Left kidney (tissue), 2 donors: Measurements from ENCODE around the gene CDC42BPB. TPM values are rescaled to one million over a fixed set of nuclear protein-coding genes. Genes with fewer than 3 reads are reported as not detected.

Experiments
- DNase-seq: peaks from one replicate; pipeline ENCODE4 v3.0.0-alpha.2; 2013
- polyA plus RNA-seq: library from polyadenylated mRNA; unstranded; fragments of 120-200 nt; gene quantifications from one replicate; pipeline ENCODE4 v1.2.1, GENCODE V29; 2013; ENCODE audit not compliant: insufficient read length

CDC42BPB gene
- polyA plus RNA-seq, 1 donor = 88.6 TPM

DNA sequence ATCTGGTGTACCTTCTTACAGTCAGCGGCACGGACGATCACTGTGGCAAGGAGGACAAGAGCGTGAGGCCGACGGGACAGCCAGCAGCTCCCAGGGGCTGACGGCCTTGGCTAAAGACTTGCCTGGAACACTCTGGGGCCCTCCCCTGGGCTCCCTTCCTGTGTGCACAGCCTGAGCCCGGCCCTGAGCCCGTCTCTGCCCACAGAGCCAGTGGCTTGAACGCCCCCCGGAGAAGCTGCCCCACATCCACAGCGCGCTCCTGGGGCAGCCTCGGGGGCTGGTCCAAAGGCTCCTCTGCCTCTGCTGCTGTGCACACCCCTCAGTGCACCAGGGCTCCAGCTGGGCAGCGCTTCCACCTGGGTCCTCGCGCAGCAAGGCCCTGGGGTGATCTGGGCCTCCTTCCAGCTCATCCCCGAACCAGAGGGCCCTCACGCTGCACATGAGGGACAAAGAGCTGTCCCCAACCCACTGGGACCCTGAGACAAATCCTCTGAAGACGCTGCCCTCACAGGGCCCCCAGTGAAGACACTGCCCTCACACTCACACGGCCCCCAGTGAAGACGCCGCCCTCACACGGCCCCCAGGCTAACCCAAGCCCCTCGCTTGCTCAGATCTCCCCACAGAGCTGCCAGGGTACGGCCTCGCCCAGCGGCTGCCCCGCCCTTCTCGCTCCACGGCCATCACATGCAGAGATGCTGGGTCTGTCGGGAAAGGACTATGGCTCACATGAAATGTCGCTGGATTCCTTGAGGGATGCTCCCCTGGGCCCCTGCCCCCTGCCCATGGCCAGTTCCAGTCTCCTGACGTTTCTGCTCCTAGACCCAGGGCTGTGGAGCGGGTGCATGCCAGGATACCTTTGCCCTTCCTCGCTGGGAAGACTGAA lies 112.7 kb downstream of the CDC42BPB start:
- no peak for DNase-seq

GRCh38 chr14:102943979-102944378 lies 113.4 kb downstream of the CDC42BPB start:
- DNase-seq = no peak

DNA sequence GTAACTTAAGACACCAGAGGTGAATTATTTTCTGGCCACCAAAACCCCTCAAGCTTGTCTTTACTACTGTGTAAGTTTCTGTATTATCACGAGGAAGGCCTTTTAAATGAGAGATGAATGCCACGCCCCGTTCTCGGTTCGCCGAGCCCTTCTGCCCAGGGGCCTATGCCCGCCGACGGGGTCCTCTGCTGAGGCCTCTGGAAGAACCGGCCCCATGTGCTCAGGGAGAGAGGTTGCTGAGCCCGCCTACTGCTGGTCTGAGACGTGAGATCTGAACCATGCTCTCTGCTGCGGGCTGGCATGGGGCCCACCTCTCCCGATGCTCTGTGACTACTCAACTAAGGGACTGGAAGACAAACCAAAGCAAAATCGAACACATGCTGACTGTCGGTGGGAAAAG lies 113.9 kb downstream of the CDC42BPB start:
- no peak for DNase-seq

- no peak for DNase-seq
Measured at GRCh38 chr14:102942069-102942468, 115.3 kb downstream of the CDC42BPB start.

- DNase-seq = no peak
Measured at GRCh38 chr14:102941419-102942011, 115.8 kb downstream of the CDC42BPB start.

DNA sequence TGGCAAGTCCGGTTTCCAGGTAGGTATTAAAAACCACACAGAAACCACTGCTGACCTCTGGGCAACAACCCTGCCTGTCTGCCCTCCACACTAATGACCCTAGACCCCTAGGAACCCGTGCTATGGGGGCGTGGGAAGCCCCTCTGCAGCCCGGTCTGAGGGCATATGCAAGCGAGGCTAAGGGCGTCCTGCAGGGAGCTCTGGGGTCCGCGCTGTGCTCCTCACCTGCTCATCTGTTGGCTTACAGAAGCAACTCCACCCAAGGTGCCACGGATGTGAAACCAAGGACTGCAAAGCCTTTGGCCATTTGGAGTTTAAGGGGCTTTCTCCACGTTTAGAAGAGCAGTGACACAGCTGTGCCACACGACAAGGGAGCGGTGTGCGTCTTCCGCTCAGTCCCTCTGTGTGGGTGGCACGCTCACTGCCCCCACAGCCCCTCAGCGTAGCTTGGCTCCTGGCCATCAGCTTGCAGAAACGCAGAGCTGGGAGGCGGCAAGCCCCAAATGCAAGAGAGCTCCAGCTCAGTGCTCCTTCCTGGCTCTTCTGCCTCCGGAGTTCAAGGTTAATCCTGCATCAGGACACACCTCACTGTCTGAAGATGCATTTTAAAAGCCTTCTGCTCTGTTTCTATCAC lies 116.5 kb downstream of the CDC42BPB start:
- DNase-seq = no peak

DNA sequence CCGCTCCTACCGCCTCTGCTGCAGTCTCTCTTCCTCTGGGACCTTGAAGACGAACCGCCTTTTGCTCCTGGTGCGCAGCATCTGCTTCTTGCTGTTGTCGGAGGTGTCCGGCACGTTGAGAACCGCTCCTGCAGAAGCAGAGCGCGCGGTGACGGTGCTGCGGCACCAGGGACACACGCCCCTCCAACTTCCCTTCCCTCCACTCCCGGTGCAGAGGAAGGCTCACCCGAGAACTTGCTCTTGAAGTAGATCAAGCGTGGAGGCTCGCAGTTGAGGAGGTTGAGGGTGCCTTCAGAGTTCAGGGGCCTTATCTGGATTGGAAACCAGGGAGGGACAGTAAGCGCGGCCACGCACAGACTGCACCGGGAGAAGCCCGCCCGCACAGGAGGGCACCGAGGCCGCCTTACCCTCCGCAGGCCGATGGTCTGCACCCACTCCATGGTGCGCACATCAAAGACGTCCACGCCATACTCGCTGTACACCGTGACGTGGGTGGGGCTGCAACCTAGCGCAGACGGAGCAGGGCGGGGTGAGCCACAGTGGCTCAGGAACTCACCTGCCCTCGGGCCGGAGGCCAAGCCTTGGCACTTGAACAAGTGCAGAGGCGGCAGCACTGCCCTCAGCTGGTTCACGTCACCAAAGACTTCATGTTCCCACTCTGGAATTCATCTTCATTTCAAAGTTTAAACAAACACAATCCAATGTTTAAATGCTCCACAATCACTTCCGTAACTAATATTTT lies 117.4 kb downstream of the CDC42BPB start:
- DNase-seq = no peak

DNA sequence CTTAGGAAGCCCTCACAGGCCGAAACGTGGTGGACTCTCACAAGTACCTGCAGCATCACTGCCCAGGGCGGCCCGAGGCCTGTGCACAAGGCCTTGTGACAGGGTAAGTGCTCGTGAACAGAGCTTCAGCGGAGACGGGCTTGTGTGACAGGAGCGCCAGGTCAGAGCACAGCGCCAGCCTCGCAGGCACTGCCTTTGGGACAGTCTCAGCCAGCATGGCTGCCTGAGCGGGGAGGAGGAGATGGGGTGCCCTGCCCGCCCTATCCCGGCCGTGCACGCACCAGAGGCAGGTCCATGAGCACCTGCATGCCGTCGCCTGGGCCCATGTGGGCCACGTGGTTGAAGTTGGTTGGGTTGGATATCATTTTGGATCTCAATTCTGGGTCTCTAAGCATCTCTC lies 118.0 kb downstream of the CDC42BPB start:
- DNase-seq = no peak

- DNase-seq = no peak
Measured at GRCh38 chr14:102938191-102938590, 119.2 kb downstream of the CDC42BPB start.

DNA sequence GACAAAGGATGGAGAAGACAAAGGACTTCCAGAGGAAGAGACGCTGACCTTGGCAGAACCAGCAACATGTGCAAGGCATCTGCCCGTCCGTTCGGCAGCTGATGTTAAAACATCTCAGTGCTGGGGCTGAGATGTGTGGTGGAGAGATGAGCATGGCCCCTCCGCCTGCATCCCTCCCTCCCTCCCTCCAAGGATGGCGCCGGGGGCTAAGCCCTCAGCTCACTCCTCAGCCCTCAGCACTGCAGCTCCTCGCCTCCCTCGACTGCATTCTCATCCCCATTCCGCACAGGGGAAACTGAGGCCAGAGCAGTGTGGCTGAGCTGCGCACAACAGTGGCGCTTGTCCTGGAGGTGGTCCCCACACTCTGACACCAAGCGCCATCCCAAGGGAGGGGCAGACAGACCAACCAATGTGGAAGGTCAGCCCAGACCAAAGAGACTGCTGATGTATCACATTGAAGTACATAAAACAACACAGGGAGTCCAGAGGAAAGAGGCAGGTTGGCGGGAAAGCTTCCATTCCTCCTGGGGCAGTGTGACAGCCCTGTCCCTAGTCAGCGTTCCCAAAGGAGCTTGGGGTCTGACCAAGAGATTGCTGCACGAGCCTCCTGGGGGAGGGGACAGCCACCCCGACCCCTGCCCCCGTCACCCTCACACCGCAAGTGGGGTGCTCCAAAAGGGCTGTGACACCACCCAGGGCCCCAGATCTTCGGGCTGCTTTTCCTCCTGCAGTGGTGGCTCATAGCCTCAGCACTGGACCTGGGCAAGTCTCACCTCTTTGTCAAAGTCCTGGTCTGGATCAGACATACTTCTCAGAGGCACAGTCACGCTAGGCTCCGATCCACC lies 119.8 kb downstream of the CDC42BPB start:
- no peak for DNase-seq

GRCh38 chr14:102935756-102936155 lies 121.6 kb downstream of the CDC42BPB start:
- no peak for DNase-seq

DNA sequence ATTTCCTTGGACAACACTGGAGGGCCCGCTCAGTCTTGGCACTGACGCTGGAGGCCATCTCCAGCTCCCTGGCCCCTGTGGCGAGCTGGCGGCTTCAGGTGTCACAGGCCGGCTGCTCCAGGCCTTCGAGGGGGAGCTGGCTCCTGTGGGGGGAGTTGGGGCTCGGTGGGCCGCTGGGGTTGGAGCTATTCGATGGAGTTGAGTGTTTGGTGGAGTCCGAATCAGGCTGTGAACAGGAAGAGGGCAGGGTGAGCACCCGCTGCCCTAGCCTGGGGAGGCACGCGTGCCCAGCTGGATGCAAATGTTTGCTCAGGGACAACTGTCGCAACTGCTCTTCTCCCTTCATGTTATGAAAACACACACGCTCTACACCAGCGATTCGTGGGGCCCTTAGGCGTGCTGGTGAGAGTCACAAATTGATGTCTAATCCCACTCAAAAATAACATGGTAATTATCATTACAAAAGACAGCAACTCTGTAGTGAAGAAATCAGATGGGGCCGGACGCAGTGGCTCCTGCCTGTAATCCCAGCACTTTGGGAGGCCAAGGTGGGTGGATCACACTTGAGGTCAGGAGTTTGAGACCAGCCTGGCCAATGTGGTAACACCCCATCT lies 123.6 kb downstream of the CDC42BPB start:
- DNase-seq = no peak

DNA sequence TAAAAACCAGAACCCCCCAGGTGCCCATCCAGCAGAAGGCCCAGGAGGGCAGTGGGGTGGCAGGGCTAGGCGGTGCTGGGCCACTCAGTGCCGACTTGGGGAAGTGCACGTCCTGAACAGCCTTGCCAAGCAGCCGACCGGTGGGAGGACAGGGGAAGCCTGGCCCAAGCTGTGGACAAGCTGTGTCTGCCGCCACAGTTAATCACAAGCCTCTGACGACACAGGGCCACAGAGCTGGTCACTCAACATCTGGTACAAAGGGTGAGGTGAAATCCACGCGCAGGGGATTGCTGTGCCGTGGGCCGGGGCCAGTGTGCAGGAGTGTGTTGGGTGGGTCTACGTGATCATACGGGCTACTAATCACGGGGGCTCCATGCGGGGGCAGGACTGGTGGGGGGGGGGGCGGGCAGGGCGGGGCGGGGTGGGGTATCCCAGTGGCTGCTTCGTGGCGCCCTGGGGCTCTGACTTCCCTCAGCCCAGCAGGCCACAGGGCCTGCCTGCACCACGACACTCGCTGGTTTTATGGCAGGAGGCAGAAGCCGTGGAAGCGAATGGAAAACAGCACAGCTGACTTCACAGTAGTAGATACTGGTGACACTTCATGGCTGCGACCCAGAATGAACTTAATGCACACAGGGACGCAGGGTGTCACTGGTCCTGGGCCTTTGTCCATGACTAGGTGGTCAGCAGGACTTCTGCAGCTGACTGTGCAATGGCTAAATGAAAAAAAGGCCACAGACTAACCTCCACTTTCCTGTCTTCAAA lies 124.7 kb downstream of the CDC42BPB start:
- no peak for DNase-seq

- no peak for DNase-seq
Measured at GRCh38 chr14:102931580-102932285, 125.6 kb downstream of the CDC42BPB start.

GRCh38 chr14:102930753-102931579 lies 126.4 kb downstream of the CDC42BPB start:
- no peak for DNase-seq

DNA sequence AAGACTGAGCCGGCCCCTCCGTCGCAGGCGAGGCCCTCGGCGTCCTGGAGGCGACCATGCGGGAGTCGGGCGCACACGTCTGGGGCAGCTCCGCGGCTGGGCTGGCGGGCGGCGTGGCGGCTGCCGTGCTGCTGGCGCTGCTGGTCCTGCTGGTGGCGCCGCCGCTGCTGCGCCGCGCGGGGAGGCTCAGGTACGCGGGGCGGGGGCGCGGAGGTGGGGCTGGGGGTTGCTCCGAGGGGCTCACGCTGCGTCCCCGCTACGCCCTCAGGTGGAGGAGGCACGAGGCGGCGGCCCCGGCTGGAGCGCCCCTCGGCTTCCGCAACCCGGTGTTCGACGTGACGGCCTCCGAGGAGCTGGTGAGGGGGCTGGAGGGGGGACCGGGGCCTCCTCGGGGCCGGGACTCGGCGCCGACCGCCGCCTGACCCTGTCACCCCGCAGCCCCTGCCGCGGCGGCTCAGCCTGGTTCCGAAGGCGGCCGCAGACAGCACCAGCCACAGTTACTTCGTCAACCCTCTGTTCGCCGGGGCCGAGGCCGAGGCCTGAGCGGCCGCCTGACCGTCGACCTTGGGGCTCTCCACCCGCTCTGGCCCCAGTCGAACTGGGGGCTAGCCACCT lies 127.1 kb downstream of the CDC42BPB start:
- DNase-seq = no peak

GRCh38 chr14:102929241-102930137 lies 127.9 kb downstream of the CDC42BPB start:
- no peak for DNase-seq
